GM18870 (cell line): Measurements from ENCODE around the gene CARTPT.

Experiments
- ATAC-seq: cut with Tn5 transposase; IDR thresholded peaks from one replicate; pipeline ENCODE4 v1.9.1; 2021; ENCODE audit warnings: moderate library complexity; ENCODE audit not compliant: unreplicated experiment

The CARTPT gene

GRCh38 chr5:71719063-71719964, at the start of gene CARTPT:
CARTPT (plus strand) TSS chr5:71719275; CDS start chr5:71719294, 19 bp downstream.
- no peak for ATAC-seq

GRCh38 chr5:71677977-71678376, 41.1 kb upstream of the CARTPT start:
- ATAC-seq = no peak

- ATAC-seq = no peak
Observed at GRCh38 chr5:71679714-71680113, 39.4 kb upstream of the CARTPT start.

GRCh38 chr5:71680510-71680909, 38.6 kb upstream of the CARTPT start:
- no peak for ATAC-seq

- no peak for ATAC-seq
Observed at GRCh38 chr5:71681296-71681695, 37.8 kb upstream of the CARTPT start.

- ATAC-seq = no peak
Observed at GRCh38 chr5:71684309-71684708, 34.8 kb upstream of the CARTPT start.

GRCh38 chr5:71693828-71694427, 25.1 kb upstream of the CARTPT start:
- ATAC-seq = no peak

GRCh38 chr5:71695071-71695470, 24.0 kb upstream of the CARTPT start:
- ATAC-seq = no peak

GRCh38 chr5:71695595-71695994, 23.5 kb upstream of the CARTPT start:
- ATAC-seq = no peak

GRCh38 chr5:71697967-71698366, 21.1 kb upstream of the CARTPT start:
- ATAC-seq = no peak

GRCh38 chr5:71699233-71699632, 19.8 kb upstream of the CARTPT start:
- ATAC-seq = no peak

- no peak for ATAC-seq
Observed at GRCh38 chr5:71699751-71700150, 19.3 kb upstream of the CARTPT start.

GRCh38 chr5:71700803-71701202, 18.3 kb upstream of the CARTPT start:
- ATAC-seq = no peak

GRCh38 chr5:71701407-71701806, 17.7 kb upstream of the CARTPT start:
- ATAC-seq = no peak

GRCh38 chr5:71703941-71704340, 15.1 kb upstream of the CARTPT start:
- ATAC-seq = no peak

GRCh38 chr5:71705421-71705820, 13.7 kb upstream of the CARTPT start:
- ATAC-seq = no peak

- ATAC-seq = no peak
Observed at GRCh38 chr5:71706906-71707305, 12.2 kb upstream of the CARTPT start.

- ATAC-seq = no peak
Observed at GRCh38 chr5:71711610-71712009, 7.5 kb upstream of the CARTPT start.

- no peak for ATAC-seq
Observed at GRCh38 chr5:71714911-71715310, 4.2 kb upstream of the CARTPT start.

GRCh38 chr5:71727978-71728377, 8.9 kb downstream of the CARTPT start:
- ATAC-seq = no peak

GRCh38 chr5:71731015-71731414, 11.9 kb downstream of the CARTPT start:
- ATAC-seq = no peak

- ATAC-seq = no peak
Observed at GRCh38 chr5:71732011-71732410, 12.9 kb downstream of the CARTPT start.
